ENCODE measurements around the gene GRAMD1A. TPM values are rescaled to one million over a fixed set of nuclear protein-coding genes. Genes with fewer than 3 reads are reported as not detected.

Gene GRAMD1A
- total and polyA plus RNA-seq, 2 of the 8 experiments (the other 6 are each of a cell fraction or from before 2014, with no cell fraction given): 113 to 154 TPM

- TF ChIP-seq RNF2 (IDR thresholded peaks at IDR 0.05; ENCODE audit: borderline replicate concordance, low read depth, low read length, missing control alignments, poor library complexity, severe bottlenecking) (no peak), HDAC6 (IDR thresholded peaks at IDR 0.05; ENCODE audit: low read depth, low read length) (no peak), HDAC2 (IDR thresholded peaks at IDR 0.05; ENCODE audit: borderline replicate concordance in 1 of 2, low read depth in 2 of 2, low read length in 2 of 2) (no peak), USF2 (IDR thresholded peaks at IDR 0.05; ENCODE audit: low read length) (no peak), NANOG (IDR thresholded peaks at IDR 0.05; ENCODE audit: insufficient read depth, low read depth, low read length, poor library complexity, severe bottlenecking) (no peak), ASH2L (IDR thresholded peaks at IDR 0.05; ENCODE audit: low read length) (no peak), PHF8 (conservative IDR thresholded peaks at IDR 0.05; ENCODE audit: low read depth, low read length) (no peak)
These were observed 27.9 kb upstream of the GRAMD1A start (continued) for GRCh38 chr19:34972163-34972705.

Data from H1 (cell line).